ENCODE measurements around the gene PRSS33. TPM values are rescaled to one million over a fixed set of nuclear protein-coding genes. Genes with fewer than 3 reads are reported as not detected.

Gene PRSS33
- total and polyA plus RNA-seq, 9 of the 15 experiments (the other 6 are each of a cell fraction or from before 2014, with no cell fraction given) = not detected

- TF ChIP-seq REST (IDR thresholded peaks at IDR 0.05; ENCODE audit: borderline replicate concordance) (peak; percentile 34; the same call in 1 of the 2 replicates), REST (CRISPR knock-in tag; IDR thresholded peaks at IDR 0.05; ENCODE audit: low read depth) (no peak)
Observed at GRCh38 chr16:2833776-2834175, 46.4 kb upstream of the PRSS33 start (continued).

- Histone ChIP-seq H3K4me3 (no peak overlapping the region), H4K20me1 (replicated peaks; ENCODE audit: control insufficient read depth, insufficient read depth, low read length) (peaks cover 6% of the 10 kb centered on the region), H3K36me3 (ENCODE audit: control insufficient read depth, insufficient read depth, low read length) (no peaks in the 10 kb centered on the region), H3K9me3 (replicated peaks; ENCODE audit: control insufficient read depth, insufficient read depth, low read depth, low read length) (no peaks in the 10 kb centered on the region), H3K79me2 (ENCODE audit: control insufficient read depth, insufficient read depth, low read length) (no peaks in the 10 kb centered on the region), H3K4me2 (ENCODE audit: insufficient read depth, low read length) (no peak overlapping the region), H3K27me3 (ENCODE audit: control insufficient read depth in 2 of 2, insufficient read depth in 2 of 2, low read length in 2 of 2) (peaks cover 45 to 72% of the 10 kb centered on the region in 2 experiments), H3K9ac (ENCODE audit: insufficient read depth in 1 of 2, low read depth in 2 of 2, low read length in 2 of 2) (peak overlapping the region in 1 of 2 experiments; percentile 56; a peak in 1 of 4 replicates), H2AFZ (ENCODE audit: low read depth, low read length) (no peak overlapping the region), H3K27ac (ENCODE audit: extremely low read depth, low read depth, low read length) (no peak overlapping the region), H3K4me1 (replicated peaks in 1 of 2; ENCODE audit: control insufficient read depth in 2 of 2, insufficient read depth in 2 of 2, low read length in 2 of 2) (peaks cover 0 to 28% of the 10 kb centered on the region in 2 experiments; a peak in 3 of 5 replicates), H3K9me1 (ENCODE audit: control insufficient read depth, insufficient read depth, low read length) (no peaks in the 10 kb centered on the region)
- no peak for FAIRE-seq
- CTCF ChIA-PET (ENCODE audit: low intra/inter-chr PET ratio) = no interaction called here
- ATAC-seq = peak; percentile 76
- in situ Hi-C loops (cut with MboI) (no loop called here), intact Hi-C loops (cut with micrococcal nuclease) (no loop called here)
- peak in 1 of 4 experiments; percentile 44 for DNase-seq (ENCODE audit: extremely low read depth in 1 of 4, low spot score in 3 of 4)
- WGBS (ENCODE audit: insufficient coverage, low coverage, missing lambda C conversion rate) = 15% methylated on average over 15 of the region's 15 CpGs
- POLR2A ChIA-PET = interaction anchor here (0.8 to 1.0 kb wide), 2 partner anchors 9 to 22 kb away, joined by 3 to 5 read pairs; no protein-coding TSS in a partner anchor
- no TSS peak for BruUV-seq (replicated peaks)
- TF ChIP-seq GABPB2 (CRISPR knock-in tag; conservative IDR thresholded peaks at IDR 0.05) = no peak
- 0 out of 2 replicates have a peak, but pooled peaks have one; percentile 18 for TF ChIP-seq ZNF143 (CRISPR knock-in tag; IDR thresholded peaks at IDR 0.05)
Observed at GRCh38 chr16:2831203-2831602, 43.8 kb upstream of the PRSS33 start.

All from K562 (cell line).